ENCODE results near the gene OSGEP. TPM values are rescaled to one million over a fixed set of nuclear protein-coding genes. Genes with fewer than 3 reads are reported as not detected.
A peak's percentile ranks its signal among the peaks of the same experiment; 100 is the strongest.

The OSGEP gene
- total and polyA plus RNA-seq, 2 of the 13 experiments (the other 11 are each of a cell fraction or from before 2014, with no cell fraction given) = 39.7 to 41.1 TPM

DNA sequence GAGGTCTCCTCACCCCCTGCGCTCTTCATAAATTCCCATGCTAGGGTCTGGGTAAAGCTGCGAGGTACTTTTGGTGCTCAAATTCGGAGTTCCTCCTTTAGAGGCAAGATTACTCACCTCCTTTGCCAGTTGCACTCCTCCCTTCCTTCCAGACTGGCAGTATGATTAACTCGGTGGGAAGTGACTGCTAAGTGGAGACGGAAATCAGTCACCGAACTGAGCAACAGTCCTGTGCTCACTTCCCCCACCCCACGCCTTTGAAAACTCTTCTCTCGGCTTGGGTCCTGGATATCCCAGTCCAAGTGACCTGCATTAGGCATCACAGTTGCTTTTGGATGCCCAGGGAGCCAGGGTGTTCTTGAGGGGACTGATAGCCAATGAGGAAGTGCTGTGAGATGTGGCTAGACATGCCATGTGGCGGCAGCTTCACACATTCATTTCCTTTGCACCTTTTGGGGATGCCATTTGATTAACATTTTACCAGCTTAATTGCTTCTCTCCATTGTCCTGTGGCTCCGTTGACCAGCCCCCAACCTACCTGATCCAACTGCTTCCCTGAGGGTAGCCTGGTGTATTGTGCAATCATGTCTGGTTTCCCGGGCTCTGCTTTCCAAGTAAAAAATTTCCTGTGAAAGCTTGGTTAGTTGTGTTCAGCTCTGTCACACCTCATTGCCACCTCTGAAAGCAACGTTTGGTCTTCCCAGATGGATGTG lies 15.4 kb upstream of the OSGEP start (continued):
- TF ChIP-seq, protein P1, sequence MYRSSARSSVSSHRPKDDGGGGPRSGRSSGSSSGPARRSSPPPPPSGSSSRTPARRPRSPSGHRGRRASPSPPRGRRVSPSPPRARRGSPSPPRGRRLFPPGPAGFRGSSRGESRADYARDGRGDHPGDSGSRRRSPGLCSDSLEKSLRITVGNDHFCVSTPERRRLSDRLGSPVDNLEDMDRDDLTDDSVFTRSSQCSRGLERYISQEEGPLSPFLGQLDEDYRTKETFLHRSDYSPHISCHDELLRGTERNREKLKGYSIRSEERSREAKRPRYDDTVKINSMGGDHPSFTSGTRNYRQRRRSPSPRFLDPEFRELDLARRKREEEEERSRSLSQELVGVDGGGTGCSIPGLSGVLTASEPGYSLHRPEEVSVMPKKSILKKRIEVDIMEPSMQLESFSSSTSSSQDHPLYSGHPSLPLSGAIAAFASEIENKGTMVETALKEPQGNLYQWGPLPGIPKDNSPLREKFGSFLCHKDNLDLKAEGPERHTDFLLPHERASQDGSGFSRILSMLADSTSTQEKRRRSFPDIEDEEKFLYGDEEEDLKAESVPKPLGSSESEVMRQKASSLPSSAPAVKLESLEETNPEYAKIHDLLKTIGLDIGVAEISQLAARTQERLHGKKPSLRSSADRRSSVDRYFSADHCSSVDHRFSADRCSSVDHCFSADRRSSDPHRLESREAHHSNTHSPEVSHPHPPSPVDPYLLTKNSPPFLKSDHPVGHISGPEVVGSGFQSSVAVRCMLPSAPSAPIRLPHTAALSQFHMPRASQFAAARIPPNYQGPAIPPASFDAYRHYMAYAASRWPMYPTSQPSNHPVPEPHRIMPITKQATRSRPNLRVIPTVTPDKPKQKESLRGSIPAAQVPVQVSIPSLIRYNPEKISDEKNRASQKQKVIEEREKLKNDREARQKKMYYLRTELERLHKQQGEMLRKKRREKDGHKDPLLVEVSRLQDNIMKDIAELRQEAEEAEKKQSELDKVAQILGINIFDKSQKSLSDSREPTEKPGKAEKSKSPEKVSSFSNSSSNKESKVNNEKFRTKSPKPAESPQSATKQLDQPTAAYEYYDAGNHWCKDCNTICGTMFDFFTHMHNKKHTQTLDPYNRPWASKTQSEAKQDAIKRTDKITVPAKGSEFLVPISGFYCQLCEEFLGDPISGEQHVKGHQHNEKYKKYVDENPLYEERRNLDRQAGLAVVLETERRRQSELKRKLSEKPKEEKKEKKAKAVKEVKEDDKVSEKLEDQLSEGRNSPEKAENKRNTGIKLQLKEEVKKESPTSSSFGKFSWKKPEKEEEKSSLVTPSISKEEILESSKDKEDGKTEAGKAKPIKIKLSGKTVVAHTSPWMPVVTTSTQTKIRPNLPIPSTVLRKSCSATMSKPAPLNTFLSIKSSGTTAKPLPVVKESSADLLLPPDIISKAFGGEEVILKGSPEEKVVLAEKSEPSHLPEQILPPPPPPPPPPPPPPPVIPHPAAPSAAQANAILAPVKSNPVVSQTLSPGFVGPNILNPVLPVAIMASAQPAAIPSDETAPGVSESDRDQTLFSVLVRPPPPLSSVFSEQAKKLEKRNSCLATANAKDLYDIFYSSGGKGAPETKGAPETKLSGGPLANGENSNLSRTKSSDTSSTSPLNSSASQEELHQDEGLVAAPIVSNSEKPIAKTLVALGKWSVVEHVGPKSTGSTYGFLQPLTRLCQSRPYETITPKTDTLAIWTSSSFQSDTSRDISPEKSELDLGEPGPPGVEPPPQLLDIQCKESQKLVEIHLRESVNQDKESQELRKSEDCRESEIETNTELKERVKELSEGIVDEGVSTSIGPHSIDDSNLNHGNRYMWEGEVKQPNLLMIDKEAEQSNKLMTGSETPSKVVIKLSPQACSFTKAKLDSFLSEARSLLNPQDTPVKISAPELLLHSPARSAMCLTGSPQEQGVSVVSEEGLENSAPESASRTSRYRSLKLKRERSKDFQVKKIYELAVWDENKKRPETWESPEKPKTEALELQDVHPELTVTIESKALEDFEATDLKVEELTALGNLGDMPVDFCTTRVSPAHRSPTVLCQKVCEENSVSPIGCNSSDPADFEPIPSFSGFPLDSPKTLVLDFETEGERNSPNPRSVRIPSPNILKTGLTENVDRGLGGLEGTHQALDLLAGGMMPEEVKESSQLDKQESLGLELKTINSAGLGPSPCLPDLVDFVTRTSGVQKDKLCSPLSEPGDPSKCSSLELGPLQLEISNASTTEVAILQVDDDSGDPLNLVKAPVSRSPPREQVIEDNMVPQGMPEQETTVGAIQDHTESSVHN (CRISPR knock-in tag; IDR thresholded peaks at IDR 0.05) = no peak; the same call in 1 of the 2 replicates
- TF ChIP-seq ZMYM2 (CRISPR knock-in tag; IDR thresholded peaks at IDR 0.05) = no peak
- TF ChIP-seq, protein P2, sequence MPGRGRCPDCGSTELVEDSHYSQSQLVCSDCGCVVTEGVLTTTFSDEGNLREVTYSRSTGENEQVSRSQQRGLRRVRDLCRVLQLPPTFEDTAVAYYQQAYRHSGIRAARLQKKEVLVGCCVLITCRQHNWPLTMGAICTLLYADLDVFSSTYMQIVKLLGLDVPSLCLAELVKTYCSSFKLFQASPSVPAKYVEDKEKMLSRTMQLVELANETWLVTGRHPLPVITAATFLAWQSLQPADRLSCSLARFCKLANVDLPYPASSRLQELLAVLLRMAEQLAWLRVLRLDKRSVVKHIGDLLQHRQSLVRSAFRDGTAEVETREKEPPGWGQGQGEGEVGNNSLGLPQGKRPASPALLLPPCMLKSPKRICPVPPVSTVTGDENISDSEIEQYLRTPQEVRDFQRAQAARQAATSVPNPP (CRISPR knock-in tag; IDR thresholded peaks at IDR 0.05) = no peak
- TF ChIP-seq PHB2 (IDR thresholded peaks at IDR 0.05; ENCODE audit: partially characterized antibody) = no peak
- peak; percentile 57; the same call in 1 of the 2 replicates for TF ChIP-seq ZNF879 (CRISPR knock-in tag; IDR thresholded peaks at IDR 0.05)
- TF ChIP-seq FOXC1 (CRISPR knock-in tag; IDR thresholded peaks at IDR 0.05; ENCODE audit: borderline replicate concordance) = no peak
- 0 out of 2 replicates have a peak, but pooled peaks have one; percentile 1 for TF ChIP-seq ZSCAN21 (CRISPR knock-in tag; IDR thresholded peaks at IDR 0.05; ENCODE audit: borderline replicate concordance)
- TF ChIP-seq ZNF775 (CRISPR knock-in tag; IDR thresholded peaks at IDR 0.05; ENCODE audit: borderline replicate concordance) = no peak
- TF ChIP-seq FOXO1 (CRISPR knock-in tag; IDR thresholded peaks at IDR 0.05) = no peak
- TF ChIP-seq ZNF350 (CRISPR knock-in tag; IDR thresholded peaks at IDR 0.05; ENCODE audit: borderline replicate concordance, low read depth) = no peak
- no peak for TF ChIP-seq CBX1 (IDR thresholded peaks at IDR 0.05; ENCODE audit: low read depth)
- TF ChIP-seq KDM5B (CRISPR knock-in tag; IDR thresholded peaks at IDR 0.05; ENCODE audit: borderline replicate concordance) = no peak
- TF ChIP-seq ZNF446 (CRISPR knock-in tag; IDR thresholded peaks at IDR 0.05) = 0 out of 2 replicates have a peak, but pooled peaks have one; percentile 71
- TF ChIP-seq POLR2A (IDR thresholded peaks at IDR 0.05; ENCODE audit: insufficient read depth in 1 of 2, low read depth in 2 of 2, low read length in 2 of 2) = no peak
- 0 out of 2 replicates have a peak, but pooled peaks have one; percentile 45 for TF ChIP-seq ZNF205 (CRISPR knock-in tag; IDR thresholded peaks at IDR 0.05)
- no peak for TF ChIP-seq AGO2 (optimal IDR thresholded peaks at IDR 0.05; ENCODE audit: low read depth, low read length)
- TF ChIP-seq, protein P3, sequence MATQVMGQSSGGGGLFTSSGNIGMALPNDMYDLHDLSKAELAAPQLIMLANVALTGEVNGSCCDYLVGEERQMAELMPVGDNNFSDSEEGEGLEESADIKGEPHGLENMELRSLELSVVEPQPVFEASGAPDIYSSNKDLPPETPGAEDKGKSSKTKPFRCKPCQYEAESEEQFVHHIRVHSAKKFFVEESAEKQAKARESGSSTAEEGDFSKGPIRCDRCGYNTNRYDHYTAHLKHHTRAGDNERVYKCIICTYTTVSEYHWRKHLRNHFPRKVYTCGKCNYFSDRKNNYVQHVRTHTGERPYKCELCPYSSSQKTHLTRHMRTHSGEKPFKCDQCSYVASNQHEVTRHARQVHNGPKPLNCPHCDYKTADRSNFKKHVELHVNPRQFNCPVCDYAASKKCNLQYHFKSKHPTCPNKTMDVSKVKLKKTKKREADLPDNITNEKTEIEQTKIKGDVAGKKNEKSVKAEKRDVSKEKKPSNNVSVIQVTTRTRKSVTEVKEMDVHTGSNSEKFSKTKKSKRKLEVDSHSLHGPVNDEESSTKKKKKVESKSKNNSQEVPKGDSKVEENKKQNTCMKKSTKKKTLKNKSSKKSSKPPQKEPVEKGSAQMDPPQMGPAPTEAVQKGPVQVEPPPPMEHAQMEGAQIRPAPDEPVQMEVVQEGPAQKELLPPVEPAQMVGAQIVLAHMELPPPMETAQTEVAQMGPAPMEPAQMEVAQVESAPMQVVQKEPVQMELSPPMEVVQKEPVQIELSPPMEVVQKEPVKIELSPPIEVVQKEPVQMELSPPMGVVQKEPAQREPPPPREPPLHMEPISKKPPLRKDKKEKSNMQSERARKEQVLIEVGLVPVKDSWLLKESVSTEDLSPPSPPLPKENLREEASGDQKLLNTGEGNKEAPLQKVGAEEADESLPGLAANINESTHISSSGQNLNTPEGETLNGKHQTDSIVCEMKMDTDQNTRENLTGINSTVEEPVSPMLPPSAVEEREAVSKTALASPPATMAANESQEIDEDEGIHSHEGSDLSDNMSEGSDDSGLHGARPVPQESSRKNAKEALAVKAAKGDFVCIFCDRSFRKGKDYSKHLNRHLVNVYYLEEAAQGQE (IDR thresholded peaks at IDR 0.05; ENCODE audit: borderline replicate concordance in 1 of 2, low read depth in 1 of 2, low read length in 2 of 2) = no peak
